ENCODE data around the gene RABGAP1L. TPM values are rescaled to one million over a fixed set of nuclear protein-coding genes. Genes with fewer than 3 reads are reported as not detected.
A peak's percentile ranks its signal among the peaks of the same experiment; 100 is the strongest.

RABGAP1L gene
- total RNA-seq, 1 donor from 2014 or later: 80.6 TPM

DNA sequence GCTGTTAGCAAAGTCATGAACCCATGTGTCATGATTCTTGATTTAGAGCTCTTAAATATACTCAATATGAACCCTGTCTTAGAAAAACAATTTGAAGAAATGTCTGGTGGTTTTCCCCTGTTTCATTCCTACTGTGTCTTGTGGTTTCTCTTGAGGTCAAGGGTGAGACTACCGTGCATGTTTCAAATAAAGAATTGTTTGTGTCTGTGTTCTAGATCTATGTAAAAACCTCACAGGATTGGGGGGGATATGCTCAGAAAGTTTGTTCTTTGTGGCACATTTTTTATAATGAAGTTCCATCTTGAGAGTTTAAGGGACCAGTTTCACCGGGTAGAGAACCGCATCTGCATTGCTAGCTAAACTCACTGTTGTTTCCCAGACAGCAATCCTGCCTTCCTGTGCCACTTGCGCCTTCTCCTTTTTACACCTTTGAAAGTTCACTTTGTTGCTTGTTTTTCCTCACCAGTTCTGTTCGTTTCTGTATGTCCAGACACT, 809.5 kb downstream of the RABGAP1L start:
- Histone ChIP-seq H3K27me3 (no peaks in the 10 kb centered on the region), H3K4me1 (peaks cover 61% of the 10 kb centered on the region), H3K4me3 (no peak overlapping the region), H3K27ac (peak overlapping the region; percentile 84), H3K9me3 (no peaks in the 10 kb centered on the region), H3K36me3 (no peaks in the 10 kb centered on the region)
- intact Hi-C loops (cut with DNase I): loop anchor here (10.0 kb wide), 1 partner anchor 194 kb away; no protein-coding TSS in a partner anchor
- TF ChIP-seq, protein P1, sequence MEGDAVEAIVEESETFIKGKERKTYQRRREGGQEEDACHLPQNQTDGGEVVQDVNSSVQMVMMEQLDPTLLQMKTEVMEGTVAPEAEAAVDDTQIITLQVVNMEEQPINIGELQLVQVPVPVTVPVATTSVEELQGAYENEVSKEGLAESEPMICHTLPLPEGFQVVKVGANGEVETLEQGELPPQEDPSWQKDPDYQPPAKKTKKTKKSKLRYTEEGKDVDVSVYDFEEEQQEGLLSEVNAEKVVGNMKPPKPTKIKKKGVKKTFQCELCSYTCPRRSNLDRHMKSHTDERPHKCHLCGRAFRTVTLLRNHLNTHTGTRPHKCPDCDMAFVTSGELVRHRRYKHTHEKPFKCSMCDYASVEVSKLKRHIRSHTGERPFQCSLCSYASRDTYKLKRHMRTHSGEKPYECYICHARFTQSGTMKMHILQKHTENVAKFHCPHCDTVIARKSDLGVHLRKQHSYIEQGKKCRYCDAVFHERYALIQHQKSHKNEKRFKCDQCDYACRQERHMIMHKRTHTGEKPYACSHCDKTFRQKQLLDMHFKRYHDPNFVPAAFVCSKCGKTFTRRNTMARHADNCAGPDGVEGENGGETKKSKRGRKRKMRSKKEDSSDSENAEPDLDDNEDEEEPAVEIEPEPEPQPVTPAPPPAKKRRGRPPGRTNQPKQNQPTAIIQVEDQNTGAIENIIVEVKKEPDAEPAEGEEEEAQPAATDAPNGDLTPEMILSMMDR (IDR thresholded peaks at IDR 0.05): no peak
- no peak for DNase-seq
- peak; percentile 34 for ATAC-seq

DNA sequence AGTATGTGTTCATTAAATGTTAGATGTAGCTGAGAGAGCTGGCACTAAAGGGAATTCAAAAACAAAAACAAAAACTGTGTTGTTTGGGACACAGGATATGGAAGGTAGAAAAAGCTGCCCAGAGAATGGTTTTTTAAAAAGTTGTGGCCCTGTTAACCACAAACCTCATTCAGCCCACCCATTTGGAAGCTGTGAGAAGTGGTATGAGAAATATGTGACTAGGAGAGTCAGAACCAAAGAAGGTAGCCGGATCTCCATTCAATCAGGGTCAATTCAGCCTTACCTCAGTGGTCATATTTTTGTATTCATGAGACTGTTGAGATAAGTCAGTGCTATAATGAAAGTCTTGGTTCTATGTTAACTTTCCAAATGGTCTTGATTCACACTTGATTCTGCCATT, 810.7 kb downstream of the RABGAP1L start:
- Histone ChIP-seq H3K27ac (no peak overlapping the region), H3K4me1 (peaks cover 51% of the 10 kb centered on the region), H3K4me3 (no peak overlapping the region), H3K9me3 (no peaks in the 10 kb centered on the region), H3K27me3 (no peaks in the 10 kb centered on the region), H3K36me3 (peaks cover 4% of the 10 kb centered on the region)
- TF ChIP-seq, protein P1 (IDR thresholded peaks at IDR 0.05): no peak
- ATAC-seq (no peak), DNase-seq (no peak)
- intact Hi-C loops (cut with DNase I): loop anchor here (10.0 kb wide), 1 partner anchor 195 kb away; no protein-coding TSS in a partner anchor

- peak; percentile 53 for ATAC-seq
- H3K9me3 ChIP-seq: no peaks in the 10 kb centered on the region
- no peak overlapping the region for H3K4me3 ChIP-seq
- H3K4me1 ChIP-seq: peaks cover 38% of the 10 kb centered on the region
- no peaks in the 10 kb centered on the region for H3K27me3 ChIP-seq
- no peak for DNase-seq
- peaks cover 9% of the 10 kb centered on the region for H3K36me3 ChIP-seq
- H3K27ac ChIP-seq: peak overlapping the region; percentile 5
- TF ChIP-seq, protein P1 (IDR thresholded peaks at IDR 0.05): no peak
- intact Hi-C loops (cut with DNase I): no loop called here
Observed at GRCh38 chr1:174971466-174971865, 812.1 kb downstream of the RABGAP1L start.

- no peak overlapping the region for H3K4me3 ChIP-seq
- H3K27me3 ChIP-seq: no peaks in the 10 kb centered on the region
- no peak for ATAC-seq
- H3K36me3 ChIP-seq: peaks cover 9% of the 10 kb centered on the region
- H3K27ac ChIP-seq: peak overlapping the region; percentile 5
- H3K9me3 ChIP-seq: no peaks in the 10 kb centered on the region
- TF ChIP-seq, protein P1 (IDR thresholded peaks at IDR 0.05): no peak
- intact Hi-C loops (cut with DNase I): no loop called here
- H3K4me1 ChIP-seq: peaks cover 37% of the 10 kb centered on the region
- DNase-seq: no peak
Observed at GRCh38 chr1:174971902-174972301, 812.6 kb downstream of the RABGAP1L start.

DNA sequence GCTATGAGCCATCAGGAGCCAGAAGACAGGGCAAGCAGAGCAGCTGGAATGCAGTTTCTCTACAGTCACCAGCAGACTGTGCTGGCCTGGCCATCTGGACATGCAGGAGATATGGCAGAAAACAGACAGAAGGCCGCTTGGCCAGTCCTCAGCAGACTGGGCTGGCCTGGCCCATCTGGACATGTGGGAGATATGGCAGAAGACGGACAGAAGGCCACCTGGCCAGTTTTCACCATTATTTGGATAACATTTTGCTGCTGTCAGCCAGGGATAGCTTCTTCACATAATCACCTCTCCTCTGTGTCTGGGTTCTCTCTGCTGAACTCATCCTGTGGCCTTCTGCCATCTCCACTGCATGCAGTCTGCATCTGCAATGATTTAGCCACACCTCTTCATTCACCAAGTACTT, 815.4 kb downstream of the RABGAP1L start:
- Histone ChIP-seq H3K4me1 (peaks cover 15% of the 10 kb centered on the region), H3K4me3 (no peak overlapping the region), H3K9me3 (no peaks in the 10 kb centered on the region), H3K27ac (no peak overlapping the region), H3K27me3 (no peaks in the 10 kb centered on the region), H3K36me3 (peaks cover 27% of the 10 kb centered on the region)
- DNase-seq (no peak), ATAC-seq (no peak)
- intact Hi-C loops (cut with DNase I): no loop called here
- TF ChIP-seq, protein P1 (IDR thresholded peaks at IDR 0.05): no peak

GRCh38 chr1:174975764-174976163, 816.4 kb downstream of the RABGAP1L start:
- no peak overlapping the region for H3K27ac ChIP-seq
- H3K9me3 ChIP-seq: no peaks in the 10 kb centered on the region
- TF ChIP-seq, protein P1 (IDR thresholded peaks at IDR 0.05): no peak
- H3K4me3 ChIP-seq: no peak overlapping the region
- intact Hi-C loops (cut with DNase I): no loop called here
- H3K27me3 ChIP-seq: no peaks in the 10 kb centered on the region
- ATAC-seq: no peak
- no peak for DNase-seq
- H3K4me1 ChIP-seq: peaks cover 15% of the 10 kb centered on the region
- peaks cover 37% of the 10 kb centered on the region for H3K36me3 ChIP-seq
